H1 (cell line): ENCODE results near the gene PHF13. TPM values are rescaled to one million over a fixed set of nuclear protein-coding genes. Genes with fewer than 3 reads are reported as not detected.

Experiments
- CTCF ChIA-PET: fragments of 300-600 bp; sonication (Branson Sonifier 250); formaldehyde crosslinking; loops from one replicate; lab custom pipeline; 2021; ENCODE audit not compliant: partially characterized antibody; lab: Charles Lee
- POLR2A ChIA-PET: fragments of 300-600 bp; sonication (Branson Sonifier 250); formaldehyde crosslinking; loops from one replicate; lab custom pipeline; 2021; ENCODE audit warnings: inconsistent platforms; ENCODE audit not compliant: partially characterized antibody; lab: Charles Lee
- DNase-seq, 2 experiments: peaks; one replicate each; pipeline versions ENCODE4 v3.0.0 to v3.0.0-alpha.2; 2010 to 2022; ENCODE audit warnings: low spot score in 2 of 2, low read depth in 1 of 2, mixed read lengths in 1 of 2
- FAIRE-seq: peaks from 2 replicates; lab custom pipeline; 2011; peaks lifted over from hg19 to GRCh38; lab: Jason Lieb, UNC
- H2AFZ ChIP-seq: 2 replicates; pipeline ENCODE4 v1.8.1; 2012; ENCODE audit warnings: low read length, inconsistent platforms
- H2AK5ac ChIP-seq: 2 replicates; pipeline ENCODE4 v1.6.1; 2013; ENCODE audit warnings: low read depth, low read length
- H2BK120ac ChIP-seq: replicated peaks from 2 replicates; pipeline ENCODE3; 2013; ENCODE audit warnings: low read depth, low read length, inconsistent platforms
- H2BK12ac ChIP-seq: 2 replicates; pipeline ENCODE4 v1.6.1; 2013; ENCODE audit warnings: low read depth, low read length
- H2BK15ac ChIP-seq: 2 replicates; pipeline ENCODE4 v1.6.1; 2013; ENCODE audit warnings: low read length
- H2BK20ac ChIP-seq: 2 replicates; pipeline ENCODE4 v1.6.1; 2013; ENCODE audit warnings: low read length
- H2BK5ac ChIP-seq: 2 replicates; pipeline ENCODE4 v1.6.1; 2013; ENCODE audit warnings: low read depth, low read length
- H3K14ac ChIP-seq: 2 replicates; pipeline ENCODE4 v1.6.1; 2013; ENCODE audit warnings: inconsistent platforms; ENCODE audit not compliant: insufficient read length
- H3K18ac ChIP-seq: 2 replicates; pipeline ENCODE4 v1.6.1; 2013; ENCODE audit warnings: low read length; ENCODE audit errors: extremely low read depth
- H3K23ac ChIP-seq: 2 replicates; pipeline ENCODE4 v1.6.1; 2013; ENCODE audit warnings: inconsistent platforms; ENCODE audit not compliant: insufficient read length
- H3K23me2 ChIP-seq: 2 replicates; pipeline ENCODE4 v1.6.1; 2013; ENCODE audit warnings: low read depth, low read length
- H3K27ac ChIP-seq: 2 replicates; pipeline ENCODE4 v1.6.1; 2011; ENCODE audit warnings: low read depth, low read length, inconsistent platforms
- H3K27me3 ChIP-seq, 4 experiments: replicated peaks in 1 of 4; 1 replicate in 1 of 4; 2 replicates in 3 of 4; pipeline versions ENCODE4 v1.6.1 to v1.8.1; 2011 to 2013; ENCODE audit warnings: low read length in 3 of 4, mild to moderate bottlenecking in 3 of 4, inconsistent platforms in 2 of 4, mixed read lengths in 2 of 4, moderate library complexity in 1 of 4; ENCODE audit not compliant: control insufficient read depth in 3 of 4, insufficient read depth in 3 of 4; ENCODE audit errors: extremely low read depth in 1 of 4
- H3K36me3 ChIP-seq, 4 experiments: 2 replicates each; pipeline versions ENCODE4 v1.6.1 to v1.8.1; 2011 to 2013; ENCODE audit warnings: mild to moderate bottlenecking in 4 of 4, low read length in 3 of 4, moderate library complexity in 2 of 4, control low read depth in 1 of 4, inconsistent platforms in 1 of 4; ENCODE audit not compliant: insufficient read depth in 4 of 4, control insufficient read depth in 2 of 4
- H3K4ac ChIP-seq: replicated peaks from 2 replicates; pipeline ENCODE3; 2013; ENCODE audit warnings: low read length, low read depth, mixed read lengths, inconsistent platforms; ENCODE audit not compliant: insufficient read length
- H3K4me1 ChIP-seq, 4 experiments: replicated peaks in 1 of 4; 1 replicate in 1 of 4; 2 replicates in 3 of 4; pipeline versions ENCODE4 v1.6.1 to v1.8.1; 2011 to 2013; ENCODE audit warnings: low read length in 3 of 4, inconsistent platforms in 2 of 4, mixed read lengths in 1 of 4; ENCODE audit not compliant: insufficient read depth in 4 of 4, control insufficient read depth in 3 of 4
- H3K4me2 ChIP-seq, 2 experiments: 2 replicates each; pipeline versions ENCODE4 v1.6.1 to v1.8.1; 2011 to 2013; ENCODE audit warnings: low read depth in 2 of 2, low read length in 2 of 2, control low read depth in 1 of 2, inconsistent platforms in 1 of 2, mild to moderate bottlenecking in 1 of 2; ENCODE audit not compliant: insufficient read depth in 1 of 2
- H3K4me3 ChIP-seq, 4 experiments: fragments of 200-600, 300-600 bp in 1 of 4; sonication (generic), shearing (Covaris generic), sonication (Bioruptor Twin) in 1 of 4; 2 replicates each; pipeline versions ENCODE4 v1.5.1 to v1.8.1; 2011 to 2016; ENCODE audit warnings: low read length in 4 of 4, low read depth in 3 of 4, control low read depth in 2 of 4, inconsistent platforms in 2 of 4, mild to moderate bottlenecking in 2 of 4, mixed read lengths in 1 of 4, moderate library complexity in 1 of 4; ENCODE audit not compliant: insufficient read depth in 2 of 4; ENCODE audit errors: extremely low read depth in 1 of 4
- H3K56ac ChIP-seq: replicated peaks from 2 replicates; pipeline ENCODE3; 2013; ENCODE audit warnings: low read depth, mild to moderate bottlenecking, mixed read lengths, low read length, inconsistent platforms; ENCODE audit not compliant: insufficient read length
- H3K79me1 ChIP-seq: 2 replicates; pipeline ENCODE4 v1.6.1; 2013; ENCODE audit warnings: low read depth, low read length, control low read depth
- H3K79me2 ChIP-seq, 2 experiments: 2 replicates each; pipeline versions ENCODE4 v1.6.1 to v1.8.1; 2012 to 2013; ENCODE audit warnings: low read length in 2 of 2, mild to moderate bottlenecking in 2 of 2, inconsistent platforms in 1 of 2; ENCODE audit not compliant: insufficient read depth in 2 of 2, control insufficient read depth in 1 of 2
- H3K9ac ChIP-seq, 4 experiments: replicated peaks in 1 of 4; 1 replicate in 1 of 4; 2 replicates in 3 of 4; pipeline versions ENCODE4 v1.6.1 to v1.8.1; 2011 to 2013; ENCODE audit warnings: low read depth in 3 of 4, low read length in 3 of 4, control low read depth in 2 of 4, mild to moderate bottlenecking in 2 of 4, moderate library complexity in 2 of 4, inconsistent platforms in 1 of 4; ENCODE audit errors: extremely low read depth in 1 of 4
- H3K9me3 ChIP-seq, 2 experiments: 2 replicates each; pipeline versions ENCODE4 v1.6.1 to v1.8.1; 2012 to 2013; ENCODE audit warnings: mild to moderate bottlenecking in 2 of 2, moderate library complexity in 2 of 2, control low read depth in 1 of 2, inconsistent platforms in 1 of 2, low read depth in 1 of 2, low read length in 1 of 2, mixed read lengths in 1 of 2; ENCODE audit not compliant: insufficient read depth in 2 of 2
- H4K20me1 ChIP-seq, 2 experiments: replicated peaks in 1 of 2; 2 replicates each; pipeline versions ENCODE3 to v1.8.1; 2011 to 2013; ENCODE audit warnings: inconsistent platforms in 2 of 2, low read length in 2 of 2, mild to moderate bottlenecking in 1 of 2; ENCODE audit not compliant: insufficient read depth in 2 of 2, control insufficient read depth in 1 of 2
- H4K5ac ChIP-seq: 2 replicates; pipeline ENCODE4 v1.6.1; 2013; ENCODE audit warnings: low read length, low read depth, mixed read lengths, inconsistent platforms; ENCODE audit not compliant: insufficient read length
- H4K8ac ChIP-seq: 2 replicates; pipeline ENCODE4 v1.8.0; 2013; ENCODE audit warnings: mild to moderate bottlenecking, moderate library complexity, low read length, inconsistent platforms; ENCODE audit not compliant: insufficient read depth; ENCODE audit errors: extremely low read depth
- H4K91ac ChIP-seq: replicated peaks from 2 replicates; pipeline ENCODE3; 2013; ENCODE audit warnings: low read length, mixed read lengths, inconsistent platforms; ENCODE audit not compliant: insufficient read length
- CBX5 ChIP-seq: fragments of 300-800, 300-1000 bp; sonication (generic); IDR thresholded peaks from 2 replicates; pipeline ENCODE4 v1.7.1; 2016; ENCODE audit warnings: antibody characterized with exemption, low read length, low read depth
- CBX8 ChIP-seq: fragments of 300-800, 300-1000 bp; sonication (generic); IDR thresholded peaks from 2 replicates; pipeline ENCODE4 v1.7.1; 2016; ENCODE audit warnings: low read depth, low read length, borderline replicate concordance
- EGR1 ChIP-seq: IDR thresholded peaks from 2 replicates; pipeline ENCODE4 v1.6.1; 2011; ENCODE audit warnings: low read depth, low read length, borderline replicate concordance
- GTF2F1 ChIP-seq: IDR thresholded peaks from 2 replicates; pipeline ENCODE4 v1.6.1; 2012; ENCODE audit warnings: low read depth, low read length, improper control_type of control experiment, borderline replicate concordance
- HDAC6 ChIP-seq: IDR thresholded peaks from one replicate; pipeline ENCODE4 v1.7.1; 2012; ENCODE audit warnings: low read depth, mild to moderate bottlenecking, inconsistent platforms, low read length, moderate library complexity
- KDM5A ChIP-seq: fragments of 200-600 bp; IDR thresholded peaks from 2 replicates; pipeline ENCODE4 v1.7.1; 2012; ENCODE audit warnings: mild to moderate bottlenecking, low read length, inconsistent platforms, mixed read lengths
- NANOG ChIP-seq: IDR thresholded peaks from 2 replicates; pipeline ENCODE4 v1.6.1; 2011; ENCODE audit warnings: low read length, low read depth, mild to moderate bottlenecking, inconsistent platforms; ENCODE audit not compliant: insufficient read depth, poor library complexity, severe bottlenecking
- RBBP5 ChIP-seq: IDR thresholded peaks from 2 replicates; pipeline ENCODE4 v1.7.1; 2012; ENCODE audit warnings: low read depth, mild to moderate bottlenecking, inconsistent platforms, low read length, moderate library complexity, borderline replicate concordance
- SIX5 ChIP-seq: IDR thresholded peaks from 2 replicates; pipeline ENCODE4 v1.6.1; 2011; ENCODE audit warnings: mild to moderate bottlenecking, low read depth, low read length
- WGBS, 2 experiments: shearing (Covaris generic) in 1 of 2; methylation state at CpG; one replicate each; pipeline versions ENCODE4 v1.1.6 to v1.1.7; 2013 to 2015; ENCODE audit warnings: low lambda C conversion rate in 2 of 2, mixed read lengths in 2 of 2, inconsistent platforms in 1 of 2, low coverage in 1 of 2, missing lambda C conversion rate in 1 of 2; ENCODE audit not compliant: insufficient replicate concordance in 2 of 2, insufficient coverage in 1 of 2, insufficient read length in 1 of 2; ENCODE audit errors: extremely low coverage in 1 of 2, missing lambda C conversion rate in 1 of 2; 5-methylcytosine and 5-hydroxymethylcytosine counted together
- polyA plus RNA-seq, 7 experiments: library from polyadenylated mRNA; depleted of rRNA in 3 of 7; stranded (reverse) in 5 of 7; unstranded in 2 of 7; fragments of >200 nt in 5 of 7; fragments of 200-250 nt in 2 of 7; gene quantifications; 1 replicate in 5 of 7; 2 replicates in 1 of 7; 4 replicates in 1 of 7; pipeline versions ENCODE4 v1.2.1 to v1.2.3, GENCODE V29; 2011 to 2013; ENCODE audit warnings: missing spikeins in 2 of 7, mixed read lengths in 2 of 7
- total RNA-seq: library from RNA; stranded (reverse); fragmentation: NEBNext Ultra II Directional; extraction: Animal tissue kit (Norgen Biotek cat#: 25700); gene quantifications from 2 replicates; pipeline ENCODE4 v1.2.1, GENCODE V29; 2021

PHF13 gene
- total and polyA plus RNA-seq, 2 of the 8 experiments (the other 6 are each of a cell fraction or from before 2014, with no cell fraction given): 11.7 to 39.6 TPM

- peaks cover 2 to 37% of the 10 kb centered on the region in 2 experiments for H4K20me1 ChIP-seq
- no peak overlapping the region for H3K14ac ChIP-seq
- TF ChIP-seq SIX5 (no peak), GTF2F1 (no peak), KDM5A (no peak), NANOG (no peak), HDAC6 (no peak), RBBP5 (no peak), CBX5 (no peak), EGR1 (no peak), CBX8 (no peak)
- H3K4me2 ChIP-seq: no peak overlapping the region
- H2AK5ac ChIP-seq: no peak overlapping the region
- no peaks in the 10 kb centered on the region for H3K4me1 ChIP-seq
- H3K9ac ChIP-seq: no peak overlapping the region
- H2BK12ac ChIP-seq: no peak overlapping the region
- FAIRE-seq (no peak), DNase-seq (no peak)
- H4K5ac ChIP-seq: no peak overlapping the region
- no peak overlapping the region for H3K56ac ChIP-seq
- no peak overlapping the region for H3K4ac ChIP-seq
- no peak overlapping the region for H3K18ac ChIP-seq
- no peak overlapping the region for H3K27ac ChIP-seq
- no peaks in the 10 kb centered on the region for H3K23me2 ChIP-seq
- H3K79me2 ChIP-seq: peaks cover 0 to 4% of the 10 kb centered on the region in 2 experiments; a peak in 1 of 4 replicates
- H3K23ac ChIP-seq: no peak overlapping the region
- ChIA-PET CTCF (interaction anchor here (0.8 to 1.4 kb wide), 5 partner anchors 9 to 68 kb away, joined by 3 read pairs; partner anchors contain the start of gene TAS1R1), POLR2A (interaction anchor here (0.6 to 17.4 kb wide), 4 partner anchors 9 to 24 kb away, joined by 4 to 196 read pairs (median 6); partner anchors contain the start of gene KLHL21)
- H2BK15ac ChIP-seq: no peak overlapping the region
- H2AFZ ChIP-seq: no peak overlapping the region
- H3K27me3 ChIP-seq: no peaks in the 10 kb centered on the region
- H3K9me3 ChIP-seq: no peaks in the 10 kb centered on the region
- H3K79me1 ChIP-seq: no peaks in the 10 kb centered on the region; the same call in 1 of the 2 replicates
- no peak overlapping the region for H2BK20ac ChIP-seq
- H4K91ac ChIP-seq: no peak overlapping the region
- WGBS, 2 experiments: 77% methylated on average over 4 of the region's 6 CpGs; no CpG with 5 or more reads in 1 of the 2 experiments
- no peak overlapping the region for H3K4me3 ChIP-seq
- H3K36me3 ChIP-seq: peaks cover 2 to 54% (median 23%) of the 10 kb centered on the region in 4 experiments; a peak in 6 of 8 replicates
- H4K8ac ChIP-seq: no peak overlapping the region; the same call in 1 of the 2 replicates
- no peak overlapping the region for H2BK120ac ChIP-seq
- H2BK5ac ChIP-seq: no peak overlapping the region
Measured at GRCh38 chr1:6591644-6592043, 21.9 kb upstream of the PHF13 start.
